Measurements from ENCODE around the gene CRTAC1.
"Not testable (repeated sequence)": the region's sequence is repeated elsewhere in the genome, so short reads cannot be mapped to it uniquely, and the experiment has no call there.

The CRTAC1 gene

GRCh38 chr10:97842656-97843280 is 187.7 kb downstream of the CRTAC1 start:
- DNase-seq (ENCODE audit: low spot score) = no peak

DNA sequence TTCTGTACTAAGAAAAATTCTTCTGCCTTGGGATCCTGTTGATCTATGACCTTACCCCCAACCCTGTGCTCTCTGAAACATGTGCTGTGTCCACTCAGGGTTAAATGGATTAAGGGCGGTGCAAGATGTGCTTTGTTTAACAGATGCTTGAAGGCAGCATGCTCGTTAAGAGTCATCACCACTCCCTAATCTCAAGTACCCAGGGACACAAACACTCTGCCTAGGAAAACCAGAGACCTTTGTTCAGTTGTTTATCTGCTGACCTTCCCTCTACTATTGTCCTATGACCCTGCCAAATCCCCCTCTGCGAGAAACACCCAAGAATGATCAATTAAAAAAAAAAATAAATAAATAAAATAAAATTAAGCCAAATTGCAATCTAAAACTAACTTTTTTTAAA is 188.3 kb downstream of the CRTAC1 start:
- DNase-seq (ENCODE audit: low spot score) = not testable (repeated sequence)

- not testable (repeated sequence) for DNase-seq (ENCODE audit: low spot score)
Measured at GRCh38 chr10:97841166-97841565, 189.3 kb downstream of the CRTAC1 start.

DNA sequence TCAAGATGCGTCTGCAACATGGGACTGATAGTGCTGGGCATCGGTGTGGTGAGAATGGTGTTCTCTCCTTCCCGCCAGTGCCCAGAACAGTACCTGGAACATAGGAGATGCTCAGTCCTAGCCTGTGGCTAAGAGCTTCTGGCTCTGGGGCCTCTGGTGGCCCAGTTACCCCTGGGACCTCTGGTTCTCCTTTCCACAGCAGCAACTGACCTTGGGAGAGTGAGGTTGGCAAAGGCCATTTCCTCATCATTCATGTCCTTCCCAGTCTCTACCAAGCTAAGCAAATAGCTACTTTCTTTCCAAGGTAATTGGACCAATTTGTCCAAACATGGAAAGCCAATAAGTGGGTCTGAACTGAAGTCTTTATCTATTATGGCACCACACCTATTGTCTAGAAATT is 192.3 kb downstream of the CRTAC1 start:
- no peak for DNase-seq (ENCODE audit: low spot score)

DNA sequence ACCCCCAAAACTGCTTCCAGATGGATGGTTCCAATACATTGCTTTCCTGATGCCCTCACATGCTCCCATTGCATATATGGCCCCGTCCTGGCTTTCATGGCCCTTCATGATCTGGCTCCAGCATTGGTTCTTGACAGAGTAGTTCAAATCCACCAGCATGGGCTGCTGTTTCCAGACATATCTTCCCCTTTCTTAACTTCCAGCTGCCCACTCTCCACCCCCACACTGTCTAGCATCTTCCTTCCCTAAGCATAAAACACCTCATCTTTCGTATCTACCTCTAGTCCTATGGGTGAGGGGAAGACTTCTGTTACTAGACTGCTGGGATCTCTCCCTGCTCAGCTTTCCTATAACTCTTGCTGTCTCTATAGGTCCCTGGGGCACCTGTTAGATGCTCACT is 194.0 kb downstream of the CRTAC1 start:
- DNase-seq (ENCODE audit: low spot score) = no peak

- DNase-seq (ENCODE audit: low spot score) = no peak
Measured at GRCh38 chr10:97831259-97831658, 199.2 kb downstream of the CRTAC1 start.

DNA sequence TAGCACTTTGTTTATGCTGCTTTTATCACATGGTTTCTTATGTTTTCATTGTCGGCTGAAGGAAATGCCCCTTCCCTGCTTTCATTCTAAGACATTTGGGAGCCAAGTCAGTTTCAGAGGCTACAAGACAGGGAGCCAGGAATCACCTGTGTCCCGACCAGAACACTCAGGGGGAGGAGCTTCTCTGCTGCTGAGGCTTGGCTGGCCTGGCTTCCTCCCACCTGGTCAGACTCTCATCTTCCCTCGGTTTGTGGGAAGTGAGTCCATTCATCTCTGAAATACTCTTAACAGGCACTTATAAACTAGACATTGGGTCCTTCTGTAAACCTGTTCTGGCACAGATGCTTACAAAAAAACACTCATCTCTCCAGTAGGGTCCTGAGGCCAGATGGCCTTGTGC is 200.4 kb downstream of the CRTAC1 start:
- no peak for DNase-seq (ENCODE audit: low spot score)

- DNase-seq (ENCODE audit: low spot score) = no peak
Measured at GRCh38 chr10:97828721-97829120, 201.7 kb downstream of the CRTAC1 start.

- DNase-seq (ENCODE audit: low spot score) = no peak
Measured at GRCh38 chr10:97827702-97828291, 202.6 kb downstream of the CRTAC1 start.

DNA sequence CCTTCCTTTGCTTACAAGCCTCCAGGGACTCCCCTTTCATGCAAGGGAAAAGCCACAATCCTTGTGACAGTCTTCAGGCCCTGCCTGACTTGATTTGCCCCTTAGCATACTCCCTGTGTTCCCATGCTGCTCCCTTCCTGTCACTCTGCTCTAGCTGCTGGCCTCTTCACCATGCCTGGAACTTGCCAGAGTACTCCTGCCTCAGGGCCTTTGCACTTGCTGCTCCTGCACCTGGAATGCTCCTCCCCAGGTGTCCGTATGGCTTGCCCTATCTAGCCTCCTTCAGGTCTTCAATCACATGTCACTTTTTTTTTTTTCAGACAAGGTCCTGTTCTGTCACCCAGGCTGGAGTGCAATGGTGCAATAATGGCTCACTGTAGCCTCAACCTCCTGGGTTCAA is 203.5 kb downstream of the CRTAC1 start:
- DNase-seq (ENCODE audit: low spot score) = no peak

DNA sequence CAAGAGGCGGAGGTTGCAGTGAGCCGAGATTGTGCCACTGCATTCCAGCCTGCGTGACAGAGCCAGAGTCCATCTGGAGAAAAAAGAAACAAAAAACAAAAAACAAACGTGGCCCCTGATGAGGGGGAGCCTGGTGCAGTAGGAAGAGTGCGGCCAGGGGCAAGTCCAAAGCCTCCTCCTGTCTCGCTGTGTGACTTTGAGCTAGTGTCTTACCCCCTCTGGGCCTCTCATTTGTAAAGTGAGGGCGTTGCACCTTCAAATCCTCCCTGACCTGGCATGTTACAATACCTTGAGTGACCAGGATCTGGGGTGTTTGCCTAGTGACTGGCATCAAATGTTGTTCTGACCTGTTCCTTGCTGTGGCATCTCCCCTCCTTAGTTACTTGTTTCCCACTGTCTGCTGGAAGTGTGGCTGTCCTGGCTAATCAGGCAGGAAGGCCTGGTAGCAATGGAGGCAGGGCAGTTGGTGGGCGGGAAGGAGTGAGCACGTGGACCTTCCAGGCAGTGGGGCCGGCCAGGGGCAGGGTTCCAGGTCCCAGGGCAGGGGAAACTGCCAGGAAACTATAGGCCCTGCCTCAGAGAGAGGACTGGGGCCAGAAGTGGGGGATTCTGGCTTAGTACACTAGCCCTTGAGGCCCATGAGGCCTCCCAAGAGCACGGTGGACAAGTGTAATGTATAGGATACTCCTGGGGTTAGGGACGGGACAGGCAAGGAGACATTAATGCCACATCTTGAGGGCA is 205.2 kb downstream of the CRTAC1 start:
- no peak for DNase-seq (ENCODE audit: low spot score)

GRCh38 chr10:97823734-97824133 is 206.7 kb downstream of the CRTAC1 start:
- no peak for DNase-seq (ENCODE audit: low spot score)

- no peak for DNase-seq (ENCODE audit: low spot score)
Measured at GRCh38 chr10:97822261-97822687, 208.1 kb downstream of the CRTAC1 start.

- no peak for DNase-seq (ENCODE audit: low spot score)
Measured at GRCh38 chr10:97821308-97822038, 208.9 kb downstream of the CRTAC1 start.

DNA sequence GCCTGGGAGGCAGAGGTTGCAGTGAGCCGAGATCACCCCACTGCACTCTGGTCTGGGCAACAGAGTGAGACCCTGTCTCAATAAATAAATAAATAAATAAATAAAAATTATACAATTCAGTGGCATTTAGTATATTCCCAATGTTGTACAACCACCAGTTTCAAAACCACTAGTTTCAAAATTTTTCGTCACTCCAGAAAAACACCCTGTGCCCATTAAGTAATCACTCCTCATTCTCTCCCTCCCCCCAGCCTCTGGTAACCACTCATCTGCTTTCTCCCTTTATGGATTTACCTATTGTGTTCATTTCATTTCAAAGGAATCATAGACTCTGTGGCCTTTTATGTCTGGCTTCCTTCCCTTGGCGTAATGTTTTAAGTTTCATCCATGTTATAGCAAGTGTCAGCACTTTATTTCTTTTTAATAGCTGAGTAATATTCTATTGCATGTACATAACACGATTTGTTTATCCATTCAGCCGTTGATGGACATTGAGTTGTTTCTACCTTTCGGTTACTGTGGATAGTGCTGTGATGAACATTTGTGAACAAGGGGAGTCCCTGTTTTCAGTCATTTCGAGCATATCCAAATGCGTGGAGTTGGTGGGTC is 210.2 kb downstream of the CRTAC1 start:
- no peak for DNase-seq (ENCODE audit: low spot score)

GRCh38 chr10:97818572-97818971 is 211.8 kb downstream of the CRTAC1 start:
- DNase-seq (ENCODE audit: low spot score) = no peak

DNA sequence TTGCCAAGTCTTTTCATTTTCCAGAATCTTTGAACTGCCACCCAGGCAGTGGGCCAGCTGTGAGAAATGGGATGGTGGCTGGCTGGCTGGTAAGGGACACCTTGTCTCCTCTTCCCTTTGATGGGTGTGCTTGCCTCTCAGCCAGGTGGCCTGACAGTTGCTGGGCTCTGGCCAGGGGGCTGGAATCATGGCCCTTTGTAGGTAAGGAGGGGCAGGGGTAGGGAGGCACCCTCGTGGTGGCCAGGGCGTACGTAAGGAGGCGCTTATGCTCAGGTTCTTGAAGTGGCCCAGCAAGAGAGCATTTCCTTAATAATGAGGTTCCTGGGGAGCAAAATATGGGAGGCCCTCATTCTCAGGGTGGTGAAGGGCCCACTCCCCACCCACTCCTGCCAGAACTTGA is 213.8 kb downstream of the CRTAC1 start:
- DNase-seq (ENCODE audit: low spot score) = no peak

All from RKO (cell line).